CD4-positive, alpha-beta T cell treated with Interleukin-4 for 1 hour (primary cell): ENCODE measurements around the gene AFF1.
"Not testable (repeated sequence)": the region's sequence is repeated elsewhere in the genome, so short reads cannot be mapped to it uniquely, and the experiment has no call there.

Source experiments
- DNase-seq, 2 donors: peaks; one replicate each; pipeline ENCODE4 v3.0.0-alpha.2; 2020 to 2022

AFF1 gene

GRCh38 chr4:86989658-86990057, 54.8 kb downstream of the AFF1 start:
- not testable (repeated sequence) for DNase-seq

DNA sequence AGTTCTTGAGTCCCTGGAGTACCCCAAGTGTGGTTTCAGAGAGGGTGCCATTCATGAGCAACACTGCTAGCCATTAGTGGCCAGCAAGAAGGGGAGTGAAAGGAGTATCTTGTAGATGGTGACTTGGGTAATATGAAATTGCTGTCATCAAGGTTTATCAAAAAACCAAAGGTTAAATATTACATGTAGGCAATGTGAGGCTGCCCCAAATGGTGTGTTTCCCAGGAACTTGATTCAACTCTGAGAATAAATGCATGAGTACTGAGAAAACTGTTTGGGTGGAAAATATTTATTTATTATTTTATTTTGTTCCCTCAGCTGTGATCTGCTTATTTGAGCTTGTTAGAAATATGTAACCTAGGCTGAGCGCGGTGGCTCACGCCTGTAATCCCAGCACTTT, 55.7 kb downstream of the AFF1 start:
- no peak for DNase-seq

GRCh38 chr4:86991994-86992393, 57.2 kb downstream of the AFF1 start:
- no peak for DNase-seq

DNA sequence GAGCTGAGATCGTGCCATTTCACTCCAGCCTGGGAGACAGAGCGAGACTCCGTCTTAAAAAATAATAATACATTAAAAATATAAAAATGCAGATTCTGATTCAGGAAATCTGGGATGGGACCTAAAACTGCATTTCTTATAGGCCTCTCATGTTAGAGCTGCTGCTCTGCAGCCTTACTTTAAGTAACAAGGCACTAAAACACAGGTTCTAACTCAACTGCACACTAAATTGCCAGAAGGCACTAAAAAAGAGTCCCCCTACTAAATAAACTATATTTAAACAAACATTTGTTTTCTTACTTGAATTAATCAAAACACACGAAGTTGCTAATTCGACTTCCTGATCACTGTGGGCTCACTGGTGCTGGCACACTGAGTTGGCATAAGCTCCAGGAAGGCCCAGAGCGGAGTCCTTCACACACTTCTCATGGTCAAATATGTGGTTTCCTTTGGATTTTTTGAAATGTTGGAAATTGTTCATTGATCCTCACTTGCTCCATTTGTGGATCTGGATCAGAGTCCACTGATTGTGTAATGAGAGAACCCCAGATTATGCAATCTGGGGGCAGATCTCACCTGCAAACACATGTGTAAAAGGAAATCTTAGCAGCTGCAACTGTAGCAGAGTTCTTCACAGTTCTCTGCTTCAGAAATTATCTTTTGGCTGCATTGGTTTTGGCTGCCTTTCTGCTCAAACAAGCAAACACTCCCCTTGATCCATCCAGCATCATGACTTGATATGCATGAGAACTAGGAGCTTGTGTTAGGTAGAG, 59.3 kb downstream of the AFF1 start:
- no peak for DNase-seq

DNA sequence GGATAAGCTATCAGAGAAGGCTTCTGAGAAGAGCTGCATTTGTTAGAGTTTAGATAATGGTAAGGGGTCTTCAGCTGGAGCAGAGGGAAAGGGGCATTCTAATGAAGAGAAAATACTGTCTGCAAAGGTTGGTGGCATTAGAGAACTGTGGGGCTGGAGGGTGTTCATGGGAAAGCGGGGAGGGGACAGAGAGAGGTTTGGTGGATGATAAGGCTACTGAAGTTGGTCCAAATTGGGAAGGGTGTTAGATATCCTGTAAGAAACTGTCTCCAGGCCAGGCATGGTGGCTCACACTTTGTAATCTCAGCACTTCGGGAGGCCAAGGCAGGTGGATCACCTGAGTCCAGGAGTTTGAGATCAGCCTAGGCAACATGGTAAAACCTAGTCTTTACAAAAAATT, 59.9 kb downstream of the AFF1 start:
- DNase-seq, result no peak

DNA sequence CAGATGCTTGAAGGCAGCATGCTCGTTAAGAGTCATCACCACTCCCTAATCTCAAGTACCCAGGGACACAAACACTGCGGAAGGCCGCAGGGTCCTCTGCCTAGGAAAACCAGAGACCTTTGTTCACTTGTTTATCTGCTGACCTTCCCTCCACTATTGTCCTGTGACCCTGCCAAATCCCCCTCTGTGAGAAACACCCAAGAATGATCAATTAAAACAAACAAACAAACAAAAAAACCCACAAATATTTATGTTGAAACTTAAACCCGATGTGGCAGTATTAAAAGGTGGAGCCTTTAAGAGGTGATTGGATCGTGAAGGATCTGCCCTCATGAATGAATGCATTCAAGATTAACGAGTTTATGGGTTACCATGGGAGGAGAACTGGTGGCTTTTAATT, 61.7 kb downstream of the AFF1 start:
- not testable (repeated sequence) for DNase-seq

DNA sequence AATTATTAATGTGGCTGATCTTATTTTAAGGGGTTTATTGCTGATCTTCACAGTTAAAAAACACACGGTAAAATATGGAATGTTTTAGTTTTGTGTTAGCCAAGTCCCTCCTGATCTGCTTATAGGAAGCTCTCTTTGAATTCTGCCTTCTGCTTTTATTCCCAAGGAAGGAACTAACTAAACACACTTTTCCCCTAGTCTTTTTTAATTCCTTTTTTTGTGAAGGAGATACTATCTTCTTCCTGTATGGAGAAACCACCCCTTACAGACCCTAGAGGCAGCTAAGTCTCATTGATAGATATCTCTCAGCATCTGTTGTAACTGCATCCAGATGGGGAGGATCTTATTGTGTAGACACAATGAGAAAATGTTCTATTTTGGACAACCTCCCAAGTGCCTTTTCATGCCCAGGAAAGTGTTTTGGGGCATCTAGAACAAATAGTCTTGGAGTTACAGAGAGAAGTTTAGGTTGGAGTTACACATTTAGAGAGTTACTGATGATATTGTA, 64.4 kb downstream of the AFF1 start:
- DNase-seq, result no peak

GRCh38 chr4:87002682-87003043, 67.9 kb downstream of the AFF1 start:
- no peak for DNase-seq

- DNase-seq, result no peak
These were observed 68.5 kb downstream of the AFF1 start for GRCh38 chr4:87003266-87003665.

DNA sequence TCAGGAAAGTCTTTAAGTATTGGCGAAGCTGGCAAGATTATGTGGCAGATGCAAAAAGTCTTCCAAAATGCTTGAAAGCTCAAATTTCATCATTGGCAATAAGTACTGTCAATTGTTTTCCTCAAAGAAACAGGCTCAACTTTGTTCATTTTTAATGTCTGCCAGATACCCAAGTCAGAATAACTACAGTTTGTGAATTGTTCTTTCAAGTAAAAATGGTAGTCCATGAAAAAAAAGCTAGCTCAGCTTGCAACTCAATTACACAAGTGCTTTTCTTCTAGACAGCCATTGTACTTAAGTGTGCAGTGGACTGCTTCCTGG, 70.5 kb downstream of the AFF1 start:
- no peak for DNase-seq

GRCh38 chr4:87005690-87006425, 71.0 kb downstream of the AFF1 start:
- peak; percentile 32 to 56 for DNase-seq

- DNase-seq, result no peak
These were observed 71.5 kb downstream of the AFF1 start for GRCh38 chr4:87006426-87006675.

DNA sequence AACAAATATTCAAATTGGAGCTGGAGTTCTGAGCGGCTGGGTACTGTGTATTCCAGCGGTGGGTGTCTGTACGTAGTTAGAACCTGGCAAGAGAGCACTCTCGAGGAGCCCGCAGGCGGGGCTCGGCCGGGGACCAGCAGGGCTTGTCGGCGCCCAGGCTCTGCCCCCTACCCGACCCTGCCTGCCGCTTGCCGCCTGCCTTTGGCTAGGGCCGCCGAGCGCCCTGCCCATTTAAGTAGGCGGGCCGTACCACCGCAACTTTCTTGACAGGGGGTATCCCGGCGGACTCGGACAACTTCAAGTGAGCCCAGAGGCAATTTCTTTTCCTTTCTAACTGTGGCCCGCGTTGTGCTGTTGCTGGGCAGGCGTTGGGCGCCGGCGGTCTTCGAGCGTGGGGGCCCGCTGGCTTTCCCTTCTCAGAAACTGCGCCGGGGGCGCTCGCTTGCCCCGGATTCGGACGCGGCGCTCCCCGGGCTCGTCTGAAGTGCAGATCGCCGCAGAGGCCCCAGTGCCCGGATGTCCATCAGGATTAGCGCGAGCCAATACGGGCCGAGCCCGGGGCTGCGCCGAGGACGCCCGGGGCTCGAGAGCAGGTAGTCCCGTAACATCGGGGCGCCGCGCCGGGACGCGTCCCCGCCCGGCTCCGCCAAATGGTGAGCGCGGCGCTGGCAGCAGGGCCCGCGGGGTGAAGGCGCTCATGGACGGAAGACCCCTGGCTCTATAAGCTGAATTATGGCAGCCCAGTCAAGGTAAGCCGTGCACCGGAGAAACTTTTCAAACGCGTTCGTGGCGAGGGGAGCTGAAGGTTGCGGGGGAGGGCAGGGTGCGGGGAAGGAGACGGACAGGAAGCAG, 72.1 kb downstream of the AFF1 start:
- peak; percentile 94 for DNase-seq

- peak; percentile 24 to 36 for DNase-seq
These were observed 73.0 kb downstream of the AFF1 start for GRCh38 chr4:87007528-87008446.

DNA sequence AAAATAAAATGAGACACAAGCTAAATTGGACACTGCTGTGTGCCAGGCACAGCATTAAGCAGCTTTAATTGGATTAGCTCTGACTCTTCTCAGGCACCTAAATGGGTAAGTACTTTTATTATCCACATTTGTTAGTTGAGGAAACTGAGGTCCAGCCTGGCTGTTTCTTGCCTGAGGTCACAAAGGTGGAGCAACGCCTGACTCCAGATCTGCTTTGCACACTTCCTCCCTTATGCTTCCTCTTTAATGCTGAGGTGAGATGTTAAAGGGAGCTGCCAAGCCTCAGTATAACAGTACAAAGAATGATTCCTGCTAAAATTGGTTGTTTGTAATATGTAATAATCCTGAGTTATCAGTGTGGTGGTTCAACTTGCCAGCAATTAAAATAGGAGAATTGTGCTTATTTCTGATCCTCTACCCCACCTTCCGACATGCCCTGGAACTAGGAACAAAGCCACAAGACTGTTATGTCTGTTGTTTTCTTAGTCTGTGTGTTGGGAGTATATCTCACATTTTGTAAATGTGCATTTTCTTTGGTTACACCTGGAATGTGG, 74.4 kb downstream of the AFF1 start:
- peak in 1 of 2 donors; percentile 20 for DNase-seq

- DNase-seq, result no peak
These were observed 75.4 kb downstream of the AFF1 start for GRCh38 chr4:87010192-87010591.

DNA sequence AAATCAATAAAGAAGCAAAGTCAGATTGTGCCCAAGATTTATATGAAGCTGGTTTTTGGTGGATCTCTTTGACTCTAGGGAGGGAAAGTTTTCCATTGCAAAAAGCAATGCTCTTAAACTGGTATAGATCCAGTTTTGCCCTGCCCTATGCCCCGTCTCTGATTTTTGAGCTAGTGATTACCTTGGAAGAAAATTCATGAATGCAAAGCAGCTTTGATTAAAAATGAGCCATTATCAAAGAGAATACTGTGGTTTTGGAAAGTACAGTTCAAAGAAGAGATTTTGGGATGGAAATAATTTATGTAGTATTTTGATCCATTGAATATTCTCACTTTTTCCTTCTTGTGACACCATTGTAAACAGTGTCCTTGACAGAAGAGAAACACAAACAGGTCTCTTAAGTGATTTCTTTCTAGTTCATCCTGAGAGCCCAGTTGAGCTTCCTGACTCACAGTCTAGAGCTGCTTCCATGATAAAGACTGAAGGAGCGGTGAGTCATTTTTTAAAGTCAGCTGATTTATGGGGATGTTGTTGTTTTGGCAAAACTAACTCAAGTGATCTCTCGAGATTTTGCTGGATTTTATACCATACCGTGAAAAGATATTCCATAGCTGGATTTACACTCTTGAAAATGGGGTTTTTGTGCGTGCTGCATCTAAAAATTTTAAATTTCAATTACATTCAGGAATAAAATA, 76.7 kb downstream of the AFF1 start:
- DNase-seq, result no peak

- DNase-seq, result no peak
These were observed 77.6 kb downstream of the AFF1 start for GRCh38 chr4:87012265-87012953.

DNA sequence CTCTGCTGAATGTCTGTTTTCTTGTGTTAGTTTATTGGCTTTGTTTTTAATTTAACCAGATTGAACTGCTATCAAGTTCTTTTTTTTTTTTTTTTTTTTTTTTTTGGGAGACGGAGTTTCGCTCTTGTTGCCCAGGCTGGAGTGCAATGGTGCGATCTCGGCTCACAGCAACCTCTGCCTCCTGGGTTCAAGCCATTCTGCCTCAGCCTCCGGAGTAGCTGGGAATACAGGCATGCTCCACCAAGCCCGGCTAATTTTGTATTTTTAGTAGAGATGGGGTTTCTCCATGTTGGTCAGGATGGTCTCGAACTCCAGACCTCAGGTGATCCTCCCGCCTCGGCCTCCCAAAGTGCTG, 78.1 kb downstream of the AFF1 start:
- DNase-seq, result not testable (repeated sequence)

- no peak for DNase-seq
These were observed 79.5 kb downstream of the AFF1 start for GRCh38 chr4:87014284-87014782.

DNA sequence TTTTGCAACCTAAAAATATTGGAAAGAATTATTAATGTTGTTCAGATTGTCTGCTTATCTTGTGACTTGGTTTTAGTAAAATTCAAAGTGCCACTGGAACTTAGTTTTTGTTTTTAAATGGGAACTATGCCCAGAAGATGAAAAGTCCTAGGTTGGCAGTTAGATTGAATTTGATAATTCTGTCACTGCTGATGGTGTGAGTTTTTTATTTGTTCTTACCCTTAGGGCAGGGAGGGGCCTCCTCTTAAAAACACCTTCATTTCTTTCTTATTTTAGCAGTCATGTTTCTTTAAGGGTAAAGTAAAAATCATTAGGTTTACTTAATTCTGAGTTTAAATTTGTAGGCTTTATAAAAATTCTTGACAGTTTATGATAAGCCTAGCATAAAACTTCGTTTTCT, 80.6 kb downstream of the AFF1 start:
- no peak for DNase-seq
